B cell (primary cell): ENCODE data around the gene CR1. TPM values are rescaled to one million over a fixed set of nuclear protein-coding genes. Genes with fewer than 3 reads are reported as not detected.

Source experiments
- ATAC-seq: fragments of 200-7000 bp; cut with Tn5 transposase; one replicate; pipeline ENCODE4 v1.10.0; 2021; ENCODE audit warnings: low read depth, mild to moderate bottlenecking, moderate number of reproducible peaks, moderate library complexity
- CTCF ChIA-PET: fragments of 350-600 bp; sonication (Branson Sonifier 250); formaldehyde crosslinking; loops from one replicate; lab custom pipeline; 2021; ENCODE audit warnings: antibody characterized with exemption, inconsistent platforms; lab: Charles Lee
- POLR2A ChIA-PET: fragments of 350-600 bp; sonication (Branson Sonifier 250); formaldehyde crosslinking; loops from one replicate; lab custom pipeline; 2021; ENCODE audit warnings: antibody characterized with exemption; lab: Charles Lee
- DNase-seq: peaks from one replicate; pipeline ENCODE4 v3.0.0; 2013
- H2AFZ ChIP-seq: 2 replicates; pipeline ENCODE4 v1.6.1; 2012; ENCODE audit warnings: mild to moderate bottlenecking, low read depth, low read length; ENCODE audit not compliant: insufficient read depth, poor library complexity, severe bottlenecking
- H3K27ac ChIP-seq, 2 donors: 1 replicate in 1 of 2; 2 replicates in 1 of 2; pipeline ENCODE4 v1.5.1; 2012 to 2013; ENCODE audit warnings: low read length in 2 of 2, mild to moderate bottlenecking in 2 of 2, moderate library complexity in 1 of 2
- H3K27me3 ChIP-seq, 4 experiments: fragments of 200-600 bp in 1 of 4; sonication (generic) in 1 of 4; replicated peaks in 1 of 4; 1 replicate in 2 of 4; 2 replicates in 2 of 4; pipeline versions ENCODE4 v1.6.1 to v1.7.0; 2013 to 2016; ENCODE audit warnings: low read length in 3 of 4, mild to moderate bottlenecking in 2 of 4, mixed read lengths in 1 of 4, moderate library complexity in 1 of 4; ENCODE audit not compliant: insufficient read depth in 4 of 4, control insufficient read depth in 3 of 4; ENCODE audit errors: control extremely low read depth in 1 of 4
- H3K36me3 ChIP-seq, 2 experiments: replicated peaks in 1 of 2; 1 replicate in 1 of 2; 2 replicates in 1 of 2; pipeline versions ENCODE4 v1.6.1 to v1.7.1; 2013; ENCODE audit warnings: low read length in 1 of 2; ENCODE audit not compliant: insufficient read depth in 2 of 2, control insufficient read depth in 1 of 2; ENCODE audit errors: control extremely low read depth in 1 of 2, extremely low read depth in 1 of 2
- H3K4me1 ChIP-seq, 2 donors: fragments of 200-600 bp in 1 of 2; sonication (generic) in 1 of 2; 1 replicate in 1 of 2; 2 replicates in 1 of 2; pipeline versions ENCODE4 v1.5.1 to v1.6.1; 2013 to 2017; ENCODE audit warnings: low read length in 2 of 2; ENCODE audit not compliant: control insufficient read depth in 2 of 2, insufficient read depth in 2 of 2
- H3K4me2 ChIP-seq: replicated peaks from 2 replicates; pipeline ENCODE3; 2012; ENCODE audit warnings: mild to moderate bottlenecking, low read depth, low read length; ENCODE audit not compliant: poor library complexity, severe bottlenecking
- H3K4me3 ChIP-seq, 5 experiments: fragments of 200-600 bp in 1 of 5; sonication (generic) in 1 of 5; 1 replicate in 3 of 5; 2 replicates in 2 of 5; pipeline versions ENCODE4 v1.5.1 to v1.7.0; 2011 to 2016; ENCODE audit warnings: low read length in 4 of 5, mild to moderate bottlenecking in 4 of 5, low read depth in 2 of 5, control low read depth in 1 of 5, moderate library complexity in 1 of 5; ENCODE audit not compliant: insufficient read depth in 1 of 5; ENCODE audit errors: control extremely low read depth in 1 of 5, extremely low read depth in 1 of 5
- H3K79me2 ChIP-seq: fragments of 200-600 bp; sonication (generic); one replicate; pipeline ENCODE4 v1.6.0; 2016; ENCODE audit warnings: low read length; ENCODE audit not compliant: control insufficient read depth, insufficient read depth
- H3K9ac ChIP-seq: fragments of 200-600 bp; sonication (generic); 2 replicates; pipeline ENCODE4 v1.6.1; 2017; ENCODE audit warnings: mild to moderate bottlenecking, low read length, moderate library complexity
- H3K9me3 ChIP-seq, 3 donors: one replicate each; pipeline versions ENCODE4 v1.6.1 to v1.7.1; 2013; ENCODE audit warnings: low read length in 2 of 3; ENCODE audit not compliant: control insufficient read depth in 2 of 3, insufficient read depth in 1 of 3; ENCODE audit errors: control extremely low read depth in 1 of 3
- H4K20me1 ChIP-seq: 2 replicates; pipeline ENCODE4 v1.6.0; 2012; ENCODE audit warnings: mild to moderate bottlenecking, low read length; ENCODE audit not compliant: insufficient read depth, control insufficient read depth, poor library complexity, severe bottlenecking
- H3K27ac Mint-ChIP-seq: one replicate; pipeline ENCODE4 v1.8.0; 2021; ENCODE audit warnings: mixed read lengths
- H3K27me3 Mint-ChIP-seq: one replicate; pipeline ENCODE4 v1.8.0; 2021; ENCODE audit warnings: mixed read lengths
- H3K4me1 Mint-ChIP-seq: one replicate; pipeline ENCODE4 v1.8.0; 2021; ENCODE audit warnings: mixed read lengths
- H3K4me3 Mint-ChIP-seq: one replicate; pipeline ENCODE4 v1.8.0; 2021; ENCODE audit warnings: mixed read lengths
- H3K9me3 Mint-ChIP-seq: one replicate; pipeline ENCODE4 v1.8.0; 2022; ENCODE audit warnings: mixed read lengths; ENCODE audit not compliant: insufficient read depth
- EZH2 ChIP-seq: IDR thresholded peaks from 2 replicates; pipeline ENCODE4 v1.6.1; 2012; ENCODE audit warnings: borderline replicate concordance, low read depth, mild to moderate bottlenecking, moderate library complexity, low read length; ENCODE audit not compliant: insufficient read depth, poor library complexity, severe bottlenecking
- WGBS: methylation state at CpG from one replicate; pipeline ENCODE4 v1.1.5; 2013; ENCODE audit warnings: missing lambda C conversion rate; ENCODE audit not compliant: insufficient coverage; 5-methylcytosine and 5-hydroxymethylcytosine counted together
- intact Hi-C: fragments of 100-400 bp; cut with micrococcal nuclease; formaldehyde crosslinking; loops from one replicate; pipeline ENCODE4 v1.10.0; 2022
- polyA plus RNA-seq: library from polyadenylated mRNA; depleted of rRNA; stranded (reverse); fragments of >200 nt; gene quantifications from 2 replicates; pipeline ENCODE4 v1.2.3, GENCODE V29; 2012
- total RNA-seq, 2 donors: library from RNA; stranded (reverse); fragments of 120-200 nt in 1 of 2; gene quantifications; 1 replicate in 1 of 2; 2 replicates in 1 of 2; pipeline versions ENCODE4 v1.2.3 to v1.2.4, GENCODE V29; 2013 to 2022
- TF ChIP-seq, protein P1 (sequence below): fragments of 200-600 bp; IDR thresholded peaks from one replicate; pipeline ENCODE4 v1.8.0; 2022; ENCODE audit warnings: antibody characterized with exemption, mild to moderate bottlenecking

CR1 gene
- total and polyA plus RNA-seq, 2 donors (not counting 1 experiment from before 2014, with no cell fraction given): 26.4 to 36.7 TPM

DNA sequence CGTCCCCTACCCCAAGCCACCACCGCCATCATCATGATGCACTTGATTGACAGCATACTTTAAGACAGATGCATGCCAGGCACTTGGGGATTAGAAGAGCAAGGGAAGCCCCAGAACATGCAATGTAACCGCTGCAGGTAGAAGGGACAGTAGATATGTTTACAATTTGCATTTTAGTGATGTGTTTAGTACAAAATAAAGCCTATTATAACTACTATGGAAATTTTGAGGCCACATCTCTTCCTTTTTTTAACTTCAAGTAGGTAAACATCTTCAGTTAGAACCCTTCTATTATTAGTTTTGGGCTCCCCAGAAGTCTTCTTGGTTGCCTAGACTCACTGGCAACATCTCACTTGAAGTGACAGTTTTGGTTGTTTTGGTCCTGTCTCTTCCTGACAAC, 174.2 kb downstream of the CR1 start:
- CTCF ChIA-PET: no interaction called here
- H3K27ac Mint-ChIP-seq: no peak overlapping the region
- TF ChIP-seq, protein P1, sequence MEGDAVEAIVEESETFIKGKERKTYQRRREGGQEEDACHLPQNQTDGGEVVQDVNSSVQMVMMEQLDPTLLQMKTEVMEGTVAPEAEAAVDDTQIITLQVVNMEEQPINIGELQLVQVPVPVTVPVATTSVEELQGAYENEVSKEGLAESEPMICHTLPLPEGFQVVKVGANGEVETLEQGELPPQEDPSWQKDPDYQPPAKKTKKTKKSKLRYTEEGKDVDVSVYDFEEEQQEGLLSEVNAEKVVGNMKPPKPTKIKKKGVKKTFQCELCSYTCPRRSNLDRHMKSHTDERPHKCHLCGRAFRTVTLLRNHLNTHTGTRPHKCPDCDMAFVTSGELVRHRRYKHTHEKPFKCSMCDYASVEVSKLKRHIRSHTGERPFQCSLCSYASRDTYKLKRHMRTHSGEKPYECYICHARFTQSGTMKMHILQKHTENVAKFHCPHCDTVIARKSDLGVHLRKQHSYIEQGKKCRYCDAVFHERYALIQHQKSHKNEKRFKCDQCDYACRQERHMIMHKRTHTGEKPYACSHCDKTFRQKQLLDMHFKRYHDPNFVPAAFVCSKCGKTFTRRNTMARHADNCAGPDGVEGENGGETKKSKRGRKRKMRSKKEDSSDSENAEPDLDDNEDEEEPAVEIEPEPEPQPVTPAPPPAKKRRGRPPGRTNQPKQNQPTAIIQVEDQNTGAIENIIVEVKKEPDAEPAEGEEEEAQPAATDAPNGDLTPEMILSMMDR: no peak
- no peak for TF ChIP-seq EZH2

DNA sequence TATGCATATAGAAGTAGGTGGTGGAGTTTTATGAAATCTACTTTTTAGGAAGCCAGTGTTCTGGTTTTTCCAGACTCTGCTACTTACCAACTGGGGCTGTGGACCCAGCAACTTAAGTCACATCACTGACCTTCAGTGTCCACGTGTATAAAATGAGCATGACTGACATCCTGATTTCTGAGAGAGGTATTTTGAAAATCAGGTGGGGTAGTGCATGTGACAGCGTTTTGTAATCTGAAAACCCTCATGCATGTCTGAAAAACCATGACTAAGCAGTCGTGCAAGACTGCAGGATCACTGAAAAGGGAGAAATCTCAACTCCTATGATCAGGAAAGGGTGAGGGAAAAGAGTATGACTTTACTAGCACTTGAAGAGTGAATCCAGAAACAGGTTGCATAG, 175.0 kb downstream of the CR1 start:
- no peak for DNase-seq
- peaks cover 47% of the 10 kb centered on the region for H3K27me3 Mint-ChIP-seq

More for the DNA sequence above, 174.2 kb downstream of the CR1 start:
- Histone ChIP-seq H3K9me3 (peaks cover 0 to 6% (median 5%) of the 10 kb centered on the region in 3 donors), H3K27me3 (peaks cover 0 to 41% (median 34%) of the 10 kb centered on the region in 4 experiments), H3K79me2 (no peaks in the 10 kb centered on the region), H3K4me2 (peak overlapping the region; percentile 54), H3K9ac (no peak overlapping the region), H3K27ac (no peak overlapping the region), H4K20me1 (no peaks in the 10 kb centered on the region), H3K4me3 (no peak overlapping the region), H3K36me3 (no peaks in the 10 kb centered on the region), H3K4me1 (peaks cover 21% of the 10 kb centered on the region in 2 donors), H2AFZ (no peak overlapping the region)
- no CpG with 5 or more reads among the region's 3 CpGs for WGBS
- ATAC-seq: peak; percentile 73
- Mint-ChIP-seq H3K4me3 (peak overlapping the region; percentile 80), H3K9me3 (peaks cover 11% of the 10 kb centered on the region), H3K27me3 (peaks cover 48% of the 10 kb centered on the region), H3K4me1 (peaks cover 13% of the 10 kb centered on the region)
- intact Hi-C loops: no loop called here
- POLR2A ChIA-PET: no interaction called here
- peak; percentile 31 for DNase-seq

More for the DNA sequence above, 175.0 kb downstream of the CR1 start:
- peaks cover 0 to 5% (median 3%) of the 10 kb centered on the region in 3 donors for H3K9me3 ChIP-seq
- H4K20me1 ChIP-seq: no peaks in the 10 kb centered on the region
- peaks cover 21% of the 10 kb centered on the region in 2 donors for H3K4me1 ChIP-seq
- H3K4me2 ChIP-seq: no peak overlapping the region
- peaks cover 13% of the 10 kb centered on the region for H3K4me1 Mint-ChIP-seq
- ATAC-seq: no peak
- intact Hi-C loops: no loop called here
- no peak overlapping the region for H3K9ac ChIP-seq
- WGBS: 0% methylated on average over 1 of the region's 3 CpGs
- H3K27me3 ChIP-seq: peaks cover 0 to 41% (median 31%) of the 10 kb centered on the region in 4 experiments
- H3K27ac Mint-ChIP-seq: no peak overlapping the region
- H3K4me3 ChIP-seq: no peak overlapping the region
- POLR2A ChIA-PET: no interaction called here
- no peak overlapping the region for H3K27ac ChIP-seq
- H3K4me3 Mint-ChIP-seq: no peak overlapping the region
- no peaks in the 10 kb centered on the region for H3K79me2 ChIP-seq
- no peaks in the 10 kb centered on the region for H3K36me3 ChIP-seq
- H2AFZ ChIP-seq: no peak overlapping the region
- H3K9me3 Mint-ChIP-seq: peaks cover 10% of the 10 kb centered on the region
- no peak for TF ChIP-seq EZH2
- TF ChIP-seq, protein P1: no peak
- CTCF ChIA-PET: no interaction called here
